ENCODE measurements around the gene SPAG6.

Gene SPAG6

GRCh38 chr10:22322641-22323160 is 22.6 kb upstream of the SPAG6 start:
- no peak for DNase-seq

- DNase-seq = no peak
These were observed 21.6 kb upstream of the SPAG6 start for GRCh38 chr10:22323538-22324305.

GRCh38 chr10:22324413-22324812 is 20.9 kb upstream of the SPAG6 start:
- no peak for DNase-seq

- DNase-seq = no peak
These were observed 20.4 kb upstream of the SPAG6 start for GRCh38 chr10:22324893-22325271.

GRCh38 chr10:22325272-22326144 is 19.8 kb upstream of the SPAG6 start:
- DNase-seq = peak; percentile 81

GRCh38 chr10:22326145-22326702 is 19.1 kb upstream of the SPAG6 start:
- DNase-seq = no peak

GRCh38 chr10:22329150-22329549 is 16.1 kb upstream of the SPAG6 start:
- DNase-seq = no peak

GRCh38 chr10:22332116-22332692 is 13.1 kb upstream of the SPAG6 start:
- DNase-seq = no peak

- DNase-seq = peak; percentile 57
These were observed 11.9 kb upstream of the SPAG6 start for GRCh38 chr10:22333167-22333974.

GRCh38 chr10:22333975-22334282 is 11.4 kb upstream of the SPAG6 start:
- DNase-seq = no peak

- DNase-seq = no peak
These were observed 10.7 kb upstream of the SPAG6 start for GRCh38 chr10:22334414-22335172.

- peak; percentile 73 for DNase-seq
These were observed 9.9 kb upstream of the SPAG6 start for GRCh38 chr10:22335173-22335933.

- no peak for DNase-seq
These were observed 7.0 kb upstream of the SPAG6 start for GRCh38 chr10:22338185-22338900.

GRCh38 chr10:22338931-22339330 is 6.4 kb upstream of the SPAG6 start:
- no peak for DNase-seq

- no peak for DNase-seq
These were observed 5.5 kb upstream of the SPAG6 start for GRCh38 chr10:22339761-22340328.

- peak; percentile 58 for DNase-seq
These were observed 4.7 kb upstream of the SPAG6 start for GRCh38 chr10:22340329-22341189.

GRCh38 chr10:22341190-22341925 is 3.9 kb upstream of the SPAG6 start:
- DNase-seq = no peak

- no peak for DNase-seq
These were observed 3.4 kb upstream of the SPAG6 start for GRCh38 chr10:22341926-22342196.

Measured in CD4-positive, alpha-beta T cell treated with Interleukin-4 for 4 hours (primary cell).